A172 (cell line): Measurements from ENCODE around the gene RFC3. TPM values are rescaled to one million over a fixed set of nuclear protein-coding genes. Genes with fewer than 3 reads are reported as not detected.

Experiments
- DNase-seq: peaks from one replicate; pipeline ENCODE4 v3.0.0-alpha.2; 2015; ENCODE audit warnings: low spot score
- total RNA-seq: library from RNA; depleted of rRNA; stranded (reverse); fragments of >200 nt; shearing (Covaris generic); gene quantifications from 2 replicates; pipeline ENCODE4 v1.2.3, GENCODE V29; 2014

RFC3 gene
- total RNA-seq, 1 experiment from 2014 or later: 69.3 TPM

GRCh38 chr13:33865945-33866344 lies 48.0 kb downstream of the RFC3 start:
- no peak for DNase-seq

- no peak for DNase-seq
These were observed 49.5 kb downstream of the RFC3 start for GRCh38 chr13:33867472-33867871.

- no peak for DNase-seq
These were observed 50.5 kb downstream of the RFC3 start for GRCh38 chr13:33868343-33868994.

- no peak for DNase-seq
These were observed 51.1 kb downstream of the RFC3 start for GRCh38 chr13:33869005-33869404.

GRCh38 chr13:33870046-33870668 lies 52.2 kb downstream of the RFC3 start:
- DNase-seq: no peak

GRCh38 chr13:33871207-33872004 lies 53.5 kb downstream of the RFC3 start:
- no peak for DNase-seq

- DNase-seq: no peak
These were observed 54.0 kb downstream of the RFC3 start for GRCh38 chr13:33872005-33872351.

- DNase-seq: no peak
These were observed 55.4 kb downstream of the RFC3 start for GRCh38 chr13:33873251-33873908.

GRCh38 chr13:33874871-33875270 lies 56.9 kb downstream of the RFC3 start:
- no peak for DNase-seq

GRCh38 chr13:33875618-33876401 lies 57.9 kb downstream of the RFC3 start:
- DNase-seq: no peak

GRCh38 chr13:33876716-33877394 lies 58.9 kb downstream of the RFC3 start:
- DNase-seq: no peak

- no peak for DNase-seq
These were observed 61.2 kb downstream of the RFC3 start for GRCh38 chr13:33879118-33879517.

GRCh38 chr13:33882804-33883203 lies 64.9 kb downstream of the RFC3 start:
- DNase-seq: no peak

- DNase-seq: no peak
These were observed 66.7 kb downstream of the RFC3 start for GRCh38 chr13:33884531-33885220.
